Peyer's patch (tissue), 4 donors: ENCODE results near the gene UBE2J1.

Experiments used
- POLR2A ChIP-seq, 2 donors: fragments of 450-650 bp; IDR thresholded peaks; one replicate each; pipeline ENCODE4 v1.5.1; 2017; ENCODE audit warnings: antibody characterized with exemption in 2 of 2, mild to moderate bottlenecking in 2 of 2, moderate library complexity in 2 of 2
- TF ChIP-seq, protein P1 (sequence below), 6 experiments: fragments of 450-650 bp in 4 of 6; fragments of 200-600 bp in 2 of 6; sonication (generic) in 1 of 6; IDR thresholded peaks; one replicate each; pipeline ENCODE4 v1.5.1; 2017 to 2019; ENCODE audit warnings: antibody characterized with exemption in 6 of 6, mild to moderate bottlenecking in 3 of 6, moderate library complexity in 1 of 6

DNA sequence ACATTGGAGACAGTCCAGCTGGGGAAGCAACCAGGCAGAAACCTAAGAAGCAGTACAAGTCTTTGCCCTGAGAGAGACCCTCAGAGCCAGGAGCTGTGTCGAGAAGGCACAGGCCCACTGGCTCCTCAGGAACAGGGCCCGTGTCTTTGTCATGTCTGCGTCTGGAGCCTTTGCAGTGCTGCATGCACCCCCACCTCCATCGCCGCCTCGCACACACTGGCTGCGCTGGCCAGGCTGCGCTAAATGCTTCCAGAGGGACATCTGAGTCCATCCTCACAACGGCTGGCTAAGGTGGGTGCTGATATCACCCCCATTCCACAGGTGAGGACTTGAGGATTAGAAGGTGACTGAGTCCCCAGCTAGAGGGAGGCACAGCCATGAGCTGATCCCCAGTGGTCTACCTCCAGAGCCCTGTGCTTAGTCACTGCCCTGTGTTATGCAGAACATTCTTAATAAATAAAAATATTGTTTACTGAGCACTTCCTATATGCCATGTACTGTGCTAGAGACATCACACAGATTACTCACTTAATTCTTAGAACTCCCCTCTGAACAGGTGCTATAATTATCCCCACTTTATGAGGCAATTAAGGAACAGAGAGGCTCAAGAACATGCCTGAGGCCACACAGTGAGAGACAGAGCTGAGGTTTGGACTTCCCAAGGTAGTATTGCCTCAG lies 65.0 kb downstream of the UBE2J1 start:
- TF ChIP-seq, protein P1, sequence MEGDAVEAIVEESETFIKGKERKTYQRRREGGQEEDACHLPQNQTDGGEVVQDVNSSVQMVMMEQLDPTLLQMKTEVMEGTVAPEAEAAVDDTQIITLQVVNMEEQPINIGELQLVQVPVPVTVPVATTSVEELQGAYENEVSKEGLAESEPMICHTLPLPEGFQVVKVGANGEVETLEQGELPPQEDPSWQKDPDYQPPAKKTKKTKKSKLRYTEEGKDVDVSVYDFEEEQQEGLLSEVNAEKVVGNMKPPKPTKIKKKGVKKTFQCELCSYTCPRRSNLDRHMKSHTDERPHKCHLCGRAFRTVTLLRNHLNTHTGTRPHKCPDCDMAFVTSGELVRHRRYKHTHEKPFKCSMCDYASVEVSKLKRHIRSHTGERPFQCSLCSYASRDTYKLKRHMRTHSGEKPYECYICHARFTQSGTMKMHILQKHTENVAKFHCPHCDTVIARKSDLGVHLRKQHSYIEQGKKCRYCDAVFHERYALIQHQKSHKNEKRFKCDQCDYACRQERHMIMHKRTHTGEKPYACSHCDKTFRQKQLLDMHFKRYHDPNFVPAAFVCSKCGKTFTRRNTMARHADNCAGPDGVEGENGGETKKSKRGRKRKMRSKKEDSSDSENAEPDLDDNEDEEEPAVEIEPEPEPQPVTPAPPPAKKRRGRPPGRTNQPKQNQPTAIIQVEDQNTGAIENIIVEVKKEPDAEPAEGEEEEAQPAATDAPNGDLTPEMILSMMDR (IDR thresholded peaks at IDR 0.05): no peak
- TF ChIP-seq POLR2A (IDR thresholded peaks at IDR 0.05): no peak
